ENCODE data around the gene OR8B12.
"Not testable (repeated sequence)": the region's sequence is repeated elsewhere in the genome, so short reads cannot be mapped to it uniquely, and the experiment has no call there.

Gene OR8B12

DNA sequence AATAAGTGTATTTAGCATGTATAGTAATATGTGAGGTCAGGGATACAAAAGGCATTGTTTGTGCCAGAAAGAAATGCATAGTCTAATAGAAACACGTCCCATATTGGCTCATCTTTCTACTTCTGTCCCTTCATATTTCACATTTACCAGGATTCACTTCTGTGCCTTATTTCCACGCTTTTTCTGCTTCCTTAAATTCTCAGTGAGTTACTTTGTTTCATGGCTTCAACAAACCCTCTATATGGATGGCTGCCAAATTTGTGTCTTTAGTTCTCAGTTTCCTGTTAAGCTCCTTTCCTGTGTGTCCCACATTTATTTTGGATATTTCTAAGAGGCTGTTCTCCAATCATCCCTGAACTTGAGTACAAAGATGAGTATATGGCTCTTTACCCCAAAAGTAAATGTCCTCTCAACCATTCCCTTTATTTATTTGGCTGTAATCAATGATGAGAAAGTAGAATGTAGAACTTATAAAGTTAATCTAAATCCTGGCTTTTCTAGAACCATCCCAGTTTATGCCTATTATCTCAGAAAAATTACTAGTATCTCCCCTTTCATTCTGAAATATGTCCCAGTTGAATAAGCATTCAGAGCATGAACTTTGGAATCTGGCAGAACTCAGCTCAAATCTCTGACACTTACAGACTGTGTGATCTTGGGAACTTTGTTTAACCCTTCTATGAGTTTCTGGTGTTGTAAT is 23.5 kb downstream of the OR8B12 start:
- DNase-seq, result no peak

DNA sequence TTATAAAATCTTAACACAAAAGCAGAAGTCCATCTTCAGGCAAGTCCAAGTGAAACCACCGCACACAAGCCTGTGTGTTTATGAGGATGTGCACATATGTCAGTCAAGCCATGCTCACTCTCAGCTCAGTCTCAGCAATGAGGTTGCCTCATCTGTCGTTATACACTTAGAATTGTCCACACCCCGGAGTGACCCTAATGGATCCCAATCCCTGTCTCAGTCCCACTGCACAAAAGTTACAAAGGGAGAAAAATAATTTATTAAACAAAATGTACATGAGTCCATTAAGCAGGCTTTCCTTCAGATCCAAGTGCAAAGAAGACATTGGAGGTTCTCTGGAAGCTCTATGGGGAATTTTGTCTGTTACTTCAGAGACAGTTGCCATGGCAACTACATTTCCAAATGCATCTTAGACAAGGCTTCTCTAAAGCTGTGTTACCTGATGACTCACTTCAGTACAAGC is 24.4 kb downstream of the OR8B12 start:
- DNase-seq, result no peak

DNA sequence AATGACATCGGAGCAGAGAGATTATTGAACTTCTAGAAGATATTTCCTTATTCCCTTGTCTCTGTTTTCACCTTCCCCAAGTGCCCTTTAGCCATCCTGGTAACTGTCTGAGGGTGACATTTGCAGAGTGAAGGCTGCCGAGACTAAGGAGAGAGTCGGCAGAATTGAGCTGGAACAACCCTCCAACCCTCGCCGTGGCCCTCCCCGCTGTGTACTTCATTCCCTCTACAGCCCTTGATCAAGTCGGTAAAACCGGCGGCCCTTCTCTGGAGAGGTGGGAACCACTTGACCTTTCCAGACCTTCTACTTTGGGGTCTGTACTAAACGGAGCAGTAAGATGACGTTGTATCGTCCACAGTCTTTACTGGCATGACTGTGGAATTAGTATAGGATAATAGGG is 26.1 kb downstream of the OR8B12 start:
- no peak for DNase-seq

DNA sequence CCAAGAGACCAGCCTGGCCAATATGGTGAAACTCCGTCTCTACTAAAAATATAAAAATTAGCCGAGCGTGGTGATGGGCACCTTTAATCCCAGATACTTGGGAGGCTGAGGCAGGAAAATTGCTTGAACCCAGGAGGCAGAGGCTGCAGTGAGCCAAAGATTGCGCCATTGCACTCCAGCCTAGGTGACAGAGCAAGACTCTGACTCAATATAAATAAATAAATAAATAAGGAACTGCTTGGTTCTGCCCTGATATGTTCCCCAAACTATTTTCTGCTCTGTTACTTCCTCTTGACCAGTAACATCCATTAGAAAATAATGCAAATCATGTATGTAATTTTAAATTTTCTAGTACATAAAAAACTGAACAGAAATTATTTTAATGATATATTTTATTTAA is 28.8 kb downstream of the OR8B12 start:
- DNase-seq, result not testable (repeated sequence)

DNA sequence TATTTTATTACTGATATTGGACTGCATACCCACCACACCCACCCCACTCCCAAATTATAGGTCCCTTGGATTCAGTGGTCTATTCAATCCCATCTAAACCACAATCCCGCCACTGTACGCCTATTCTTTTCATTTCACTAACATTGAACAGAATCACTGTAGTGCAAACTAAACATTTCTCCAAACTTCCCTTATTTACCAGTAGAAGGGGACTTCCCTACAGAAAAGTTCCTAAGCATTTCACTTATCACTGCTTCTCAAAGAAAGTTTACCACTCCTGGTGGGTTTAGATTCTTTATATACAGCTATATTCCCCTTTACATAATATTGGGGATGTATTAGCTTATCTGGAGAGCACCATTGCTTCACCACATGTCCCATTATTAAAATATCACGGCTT is 29.3 kb downstream of the OR8B12 start:
- DNase-seq, result no peak

DNA sequence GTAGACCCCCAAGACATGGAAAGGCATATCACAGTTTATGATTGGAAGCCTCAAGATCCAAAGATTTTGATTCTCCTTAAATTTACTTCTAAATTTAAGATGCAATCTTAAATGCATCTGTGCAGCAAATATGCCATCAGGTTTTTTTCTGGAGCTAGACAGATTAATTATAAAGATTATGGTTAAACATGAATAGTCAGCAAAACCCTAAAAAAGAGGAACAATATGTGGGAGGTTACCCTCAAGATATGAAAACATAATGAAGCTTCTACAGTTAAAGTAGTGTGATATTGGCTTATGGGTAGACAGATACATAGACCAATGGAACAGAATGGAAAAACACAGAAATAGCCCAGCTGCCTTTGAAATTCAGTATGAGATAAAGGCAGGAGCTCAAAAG is 31.7 kb downstream of the OR8B12 start:
- DNase-seq, result no peak

DNA sequence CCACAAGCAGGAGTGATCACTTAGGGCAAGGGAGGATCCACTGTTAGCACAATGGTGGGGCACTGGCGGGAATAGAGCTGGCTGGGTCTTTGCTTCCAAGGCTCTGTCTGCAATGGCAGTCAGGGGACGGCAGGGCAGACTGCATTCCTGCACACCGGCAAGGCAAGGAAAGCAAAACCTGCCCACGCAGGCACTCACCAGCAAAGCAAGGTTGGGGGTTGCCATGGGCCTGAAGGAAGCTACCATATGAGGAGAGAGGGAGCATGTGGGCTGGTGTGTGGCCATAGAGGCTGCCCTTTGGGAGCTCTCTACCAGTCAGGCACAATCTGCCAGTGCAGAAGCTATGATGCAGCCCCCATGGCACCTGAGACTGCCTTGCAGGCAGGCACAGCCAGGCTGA is 33.2 kb downstream of the OR8B12 start:
- DNase-seq, result no peak

DNA sequence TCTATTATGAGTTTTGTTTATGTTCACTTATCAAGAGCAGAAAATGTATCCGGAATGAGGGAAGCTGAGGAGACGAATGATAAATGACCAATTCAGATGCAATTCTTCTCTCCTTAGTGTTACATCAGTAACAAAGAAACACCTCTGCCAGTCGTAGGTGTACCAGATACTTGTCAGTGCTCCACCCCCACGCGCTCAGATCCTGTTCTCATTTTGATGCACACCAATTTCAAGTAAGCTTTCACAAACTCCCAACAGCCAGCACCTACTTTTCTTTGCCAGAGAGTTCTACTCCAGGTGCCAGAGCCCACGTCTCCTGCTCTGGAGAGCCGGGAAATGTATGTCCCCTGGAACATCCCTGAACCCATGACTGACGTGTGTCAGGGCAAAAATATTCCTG is 43.7 kb downstream of the OR8B12 start:
- no peak for DNase-seq

DNA sequence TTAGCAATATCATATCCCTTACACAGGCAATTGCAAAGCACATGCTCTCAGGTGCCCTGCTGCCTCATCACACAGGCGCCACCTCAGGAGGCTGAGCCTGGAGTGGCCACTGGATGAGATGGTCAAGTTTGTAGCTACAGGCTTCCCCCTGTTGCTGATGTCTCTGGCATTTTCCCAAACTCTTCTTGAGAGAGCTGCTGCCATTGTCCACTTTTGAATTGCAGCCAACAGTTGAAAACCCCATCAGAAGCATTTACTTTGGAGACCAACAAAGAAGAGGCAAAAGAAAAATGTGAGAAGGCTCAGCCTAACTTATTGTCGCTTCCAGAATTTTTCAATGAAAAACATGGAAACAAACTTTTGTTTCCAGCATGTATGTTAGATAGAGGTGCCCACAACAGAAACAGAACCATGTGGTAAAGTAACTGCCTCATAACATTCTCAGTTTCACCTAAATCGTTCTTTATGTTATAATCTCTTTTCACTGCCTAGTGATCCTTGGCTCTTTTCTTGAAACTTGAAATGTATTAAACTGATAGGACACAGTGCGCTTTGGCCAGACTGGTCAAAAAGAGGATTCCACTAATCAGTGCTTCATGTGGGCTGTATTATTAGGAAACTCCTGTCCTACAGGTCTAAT is 50.3 kb downstream of the OR8B12 start:
- DNase-seq, result no peak

Measured in CD4-positive, alpha-beta T cell treated with Interleukin-21 for 1 hour (primary cell).